Non-pigmented ciliary epithelial cell (primary cell): Measurements from ENCODE around the gene RELT.

Experiments used
- DNase-seq: peaks from one replicate; pipeline ENCODE4 v3.0.0-alpha.2; 2010; ENCODE audit warnings: low read depth

The RELT gene

DNA sequence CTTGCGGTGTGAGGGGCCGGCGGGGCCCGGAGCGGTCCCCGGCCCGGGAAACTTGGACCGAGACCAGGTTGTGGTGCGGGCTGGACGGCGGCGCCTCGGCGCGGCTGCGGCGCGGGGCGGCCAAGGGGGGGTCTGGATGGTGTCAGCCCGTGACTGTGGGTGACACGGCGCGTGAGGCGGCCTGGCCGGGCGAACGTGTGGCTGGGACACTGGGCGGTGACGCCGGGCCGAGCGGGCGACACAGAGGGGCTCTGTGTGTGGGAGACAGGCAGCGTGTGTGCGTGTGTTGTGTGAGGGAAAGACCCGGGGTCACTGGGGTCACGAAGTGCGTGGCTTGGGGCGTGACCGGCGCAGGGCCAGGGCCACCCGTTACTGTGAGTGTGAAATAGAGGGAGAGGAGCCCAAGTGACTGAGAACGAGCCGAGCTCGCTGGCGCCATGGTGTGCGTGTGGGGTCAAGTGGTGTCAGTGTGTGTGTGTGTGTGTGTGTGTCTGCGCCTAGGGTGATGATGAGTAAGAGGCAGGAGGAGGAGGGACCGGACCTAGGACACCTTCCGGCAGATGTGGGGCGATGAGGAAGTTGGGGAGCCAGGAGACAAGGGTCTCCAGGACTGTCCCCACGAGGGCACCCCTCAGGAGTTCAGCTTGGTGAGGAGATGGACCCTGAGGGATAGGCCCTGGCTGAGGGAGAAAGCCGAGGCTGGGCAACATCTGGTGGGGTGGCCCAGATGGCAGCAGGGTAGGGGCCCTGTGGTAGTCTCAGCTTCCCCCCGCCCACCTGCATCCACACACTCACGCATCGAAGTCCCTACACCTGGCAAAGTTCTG, 817 bp downstream of the RELT start:
- DNase-seq = no peak

DNA sequence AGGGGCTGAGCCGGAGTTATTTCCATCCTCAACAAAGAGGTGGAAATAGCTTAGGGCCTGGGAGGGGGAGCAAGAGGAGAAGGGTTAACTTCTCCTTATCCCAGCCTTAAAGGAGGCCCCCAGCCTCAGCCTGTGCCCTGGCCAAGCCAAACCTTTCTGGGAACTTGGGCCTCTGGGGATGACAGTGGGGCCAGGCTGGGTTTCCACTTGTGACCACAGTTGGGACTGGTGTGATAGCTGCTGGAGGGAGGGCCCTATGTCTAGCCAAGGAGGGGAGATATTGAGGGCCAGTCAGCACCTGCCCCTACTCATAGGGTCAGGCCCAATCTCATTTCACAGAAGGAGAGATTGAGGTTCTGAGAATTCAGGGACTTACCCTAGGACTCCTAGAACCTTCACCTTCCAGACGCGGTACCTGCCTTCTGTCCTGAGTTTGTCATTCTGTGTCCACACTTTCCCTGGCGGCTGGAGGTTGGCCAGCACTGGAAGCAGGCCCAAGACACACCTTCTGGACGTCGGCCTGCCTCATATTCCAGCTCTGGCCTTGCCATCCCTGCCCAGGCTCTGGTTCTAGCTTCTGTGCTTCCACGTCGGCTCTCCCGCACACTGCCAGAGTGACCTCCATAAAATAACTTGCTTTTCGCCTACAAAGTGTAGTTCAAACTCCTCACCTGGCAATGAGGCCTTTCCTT, 3.1 kb downstream of the RELT start:
- DNase-seq = no peak

GRCh38 chr11:73380331-73380730, 4.1 kb downstream of the RELT start:
- DNase-seq = no peak

DNA sequence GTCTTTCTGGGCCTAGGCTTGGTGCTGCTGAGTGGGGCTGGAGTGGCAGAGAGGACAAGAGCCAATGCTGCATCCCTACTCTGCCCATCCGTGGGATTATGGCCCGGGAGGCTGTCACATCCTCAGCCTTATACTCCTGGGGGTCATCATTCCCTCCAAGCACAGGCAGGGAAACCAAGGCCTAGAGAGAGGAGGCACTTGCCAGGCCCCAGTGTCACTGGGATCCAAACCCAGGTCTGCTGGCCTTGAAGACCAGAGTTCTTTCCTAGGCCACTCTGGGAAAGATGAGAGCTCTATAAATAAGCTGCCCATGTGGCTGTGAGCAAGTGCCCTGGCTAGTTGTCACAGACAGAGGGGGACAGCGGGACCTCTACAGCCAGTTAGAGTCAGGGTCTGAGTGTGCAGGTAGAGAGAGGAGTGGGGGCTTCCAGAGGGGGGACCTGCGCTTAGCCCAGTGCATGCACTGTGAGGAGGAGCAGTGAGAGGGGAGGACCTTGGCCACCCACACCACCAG, 4.8 kb downstream of the RELT start:
- no peak for DNase-seq

- no peak for DNase-seq
These were observed 5.4 kb downstream of the RELT start for GRCh38 chr11:73381589-73381988.

DNA sequence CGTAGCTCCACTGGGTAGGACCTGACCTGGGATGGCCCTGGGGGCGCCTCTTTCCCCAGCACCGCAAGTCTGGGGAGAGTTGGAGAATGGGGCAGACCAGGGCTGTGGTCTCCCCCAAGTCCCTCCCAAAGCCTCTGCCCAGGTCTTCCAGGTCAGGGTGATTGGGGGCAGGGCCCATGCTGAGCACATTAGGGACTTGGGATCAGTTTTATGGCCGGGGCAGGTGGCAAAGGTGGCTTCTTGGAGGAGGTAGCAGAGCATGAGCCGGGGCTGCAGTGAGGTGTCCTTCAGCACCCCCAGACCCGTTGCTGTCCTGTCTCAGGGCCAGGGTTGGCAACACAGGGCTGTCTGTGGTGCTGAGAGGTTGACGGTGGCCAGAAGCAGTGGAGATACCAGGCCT, 6.0 kb downstream of the RELT start:
- DNase-seq = no peak

DNA sequence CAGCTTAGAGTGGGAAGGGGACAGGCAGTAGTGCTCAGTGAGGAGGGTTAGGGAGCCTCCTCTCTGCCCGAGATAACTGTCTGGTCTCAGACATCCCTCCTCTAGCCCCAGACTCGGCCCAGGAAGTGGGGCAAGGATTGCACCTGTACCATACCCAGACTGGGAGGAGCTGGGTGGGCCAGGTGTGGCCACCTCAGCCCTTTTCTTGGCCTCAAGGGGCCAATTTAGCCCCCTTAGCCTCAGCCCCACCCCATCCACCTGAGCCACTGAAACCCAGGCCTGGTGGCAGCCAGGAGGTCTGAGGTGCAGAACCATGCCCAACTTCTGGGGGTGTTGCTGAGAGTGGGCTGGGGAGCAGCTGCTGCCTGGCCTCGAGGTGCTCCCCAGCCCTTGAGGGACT, 6.5 kb downstream of the RELT start:
- no peak for DNase-seq

DNA sequence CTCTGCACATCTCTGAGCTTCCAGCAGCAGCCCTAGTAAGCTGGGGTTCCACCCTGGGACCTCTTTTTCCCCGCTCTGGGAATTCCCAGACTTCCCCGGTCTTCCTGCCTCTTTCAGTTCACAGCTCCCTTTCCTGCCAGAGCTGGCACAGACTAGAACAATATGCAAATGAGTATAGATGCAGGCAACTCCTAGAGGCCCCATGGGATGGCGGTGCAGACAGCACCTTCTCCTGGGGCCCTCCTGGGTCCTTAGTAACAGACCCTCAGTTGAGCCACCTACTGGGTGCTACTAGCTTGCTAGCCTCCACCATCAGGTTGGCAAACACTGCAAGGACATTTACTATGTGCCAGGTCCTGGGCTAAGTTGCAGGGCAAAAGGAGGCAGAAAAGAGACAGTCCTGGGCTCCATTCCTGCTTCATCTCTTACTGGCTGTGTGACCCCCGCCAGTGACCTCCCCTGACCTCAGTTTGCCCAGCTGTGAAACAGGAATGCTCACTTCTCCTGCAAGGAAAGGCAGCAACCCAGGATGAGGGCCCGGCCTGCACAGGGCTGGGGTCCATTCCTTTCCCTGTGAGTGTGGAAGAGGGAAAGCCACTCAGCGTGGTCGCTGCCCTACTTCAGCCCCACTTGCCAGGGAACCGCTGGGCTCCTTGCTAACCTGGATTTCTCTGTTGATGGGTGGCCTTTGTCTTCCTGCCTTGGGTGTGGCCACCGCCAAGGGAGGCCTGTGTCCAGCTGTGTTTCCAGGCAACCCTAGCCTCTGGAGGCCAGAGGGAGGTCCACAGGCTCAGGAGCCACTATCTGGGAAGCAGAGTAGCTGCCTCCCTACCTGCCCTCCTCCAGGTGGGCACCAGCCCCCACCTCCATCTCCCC, 7.3 kb downstream of the RELT start:
- no peak for DNase-seq

GRCh38 chr11:73384125-73384441, 7.9 kb downstream of the RELT start:
- DNase-seq = no peak

GRCh38 chr11:73384531-73384871, 8.3 kb downstream of the RELT start:
- no peak for DNase-seq

DNA sequence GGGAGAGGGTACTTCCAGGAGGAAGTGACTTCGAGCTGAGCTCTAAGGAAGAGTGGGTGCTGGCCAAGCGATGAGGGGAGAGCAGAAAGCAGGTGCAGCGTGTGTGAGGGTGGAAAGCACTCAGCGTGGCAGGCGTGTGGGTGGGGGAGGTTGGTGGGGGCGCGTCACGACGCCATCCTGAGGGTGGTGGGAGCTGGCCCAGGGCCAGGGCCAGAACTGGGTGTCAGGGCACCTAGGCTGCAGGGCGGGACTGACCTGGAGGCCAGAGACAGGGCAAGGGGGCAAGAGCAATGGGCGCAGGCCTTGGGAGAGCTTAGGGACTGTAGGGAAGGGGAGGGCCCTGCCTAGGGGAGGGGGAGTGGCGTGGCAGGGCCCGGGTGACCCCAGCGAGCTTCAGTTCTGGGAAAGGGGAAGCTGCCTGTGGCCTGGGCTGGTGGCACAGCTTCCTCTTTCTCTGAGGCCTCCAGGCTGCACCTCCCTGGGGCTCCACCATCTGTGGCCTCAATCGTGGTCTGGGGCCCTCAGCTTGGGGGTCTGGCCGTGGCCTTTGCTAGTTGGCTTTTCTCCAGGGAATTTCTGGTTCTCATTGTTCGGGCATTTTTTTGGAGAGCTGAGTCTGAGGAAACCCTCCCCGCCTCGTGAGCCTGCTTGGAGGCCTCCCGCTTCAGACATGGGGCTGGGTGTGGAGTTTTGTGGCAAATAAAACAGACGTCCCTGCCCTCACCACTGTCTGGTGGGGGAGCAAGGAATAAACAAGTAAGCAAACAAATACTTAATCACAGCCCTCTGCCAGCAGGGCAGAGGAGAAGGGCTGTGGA, 8.9 kb downstream of the RELT start:
- no peak for DNase-seq

DNA sequence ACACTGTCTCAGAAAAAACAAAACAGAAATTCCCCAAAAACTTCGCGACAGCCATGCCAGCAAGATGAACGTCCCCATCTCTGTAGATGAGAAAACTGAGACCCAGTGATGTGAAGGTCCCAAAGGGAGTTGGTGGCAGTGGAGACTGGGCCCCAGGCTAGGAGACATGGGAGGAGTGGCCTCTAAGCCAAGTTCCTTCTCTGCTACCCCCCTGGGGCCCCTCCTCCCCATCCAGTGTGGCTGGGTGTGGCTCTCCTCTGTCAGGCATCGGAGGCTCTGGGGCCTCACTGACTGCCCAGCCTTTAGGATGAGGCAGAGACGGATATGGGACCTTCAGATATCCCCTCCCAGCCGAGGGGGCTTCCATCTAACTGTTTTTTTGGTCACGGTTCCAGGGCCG, 9.8 kb downstream of the RELT start:
- DNase-seq = no peak

DNA sequence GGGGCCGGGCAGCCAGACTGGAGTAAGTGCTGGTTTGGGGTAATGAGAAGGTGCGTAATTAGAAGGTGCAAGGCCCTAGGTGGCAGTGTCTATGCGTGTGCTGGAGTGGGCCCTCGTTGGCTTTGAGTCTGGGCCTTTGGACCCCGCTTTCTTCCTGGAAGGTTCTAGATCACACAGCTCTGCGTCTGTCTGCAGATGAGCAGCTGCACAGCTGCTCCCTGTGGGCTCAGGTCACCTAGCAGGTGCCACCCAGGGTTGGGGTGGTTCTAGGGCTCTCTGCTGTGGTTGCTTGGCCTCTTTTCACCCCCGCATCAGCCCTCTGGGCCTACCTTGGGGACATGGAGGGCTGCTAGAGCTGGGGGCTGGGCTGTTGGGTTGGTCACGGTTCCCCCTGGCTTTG, 10.3 kb downstream of the RELT start:
- DNase-seq = no peak

DNA sequence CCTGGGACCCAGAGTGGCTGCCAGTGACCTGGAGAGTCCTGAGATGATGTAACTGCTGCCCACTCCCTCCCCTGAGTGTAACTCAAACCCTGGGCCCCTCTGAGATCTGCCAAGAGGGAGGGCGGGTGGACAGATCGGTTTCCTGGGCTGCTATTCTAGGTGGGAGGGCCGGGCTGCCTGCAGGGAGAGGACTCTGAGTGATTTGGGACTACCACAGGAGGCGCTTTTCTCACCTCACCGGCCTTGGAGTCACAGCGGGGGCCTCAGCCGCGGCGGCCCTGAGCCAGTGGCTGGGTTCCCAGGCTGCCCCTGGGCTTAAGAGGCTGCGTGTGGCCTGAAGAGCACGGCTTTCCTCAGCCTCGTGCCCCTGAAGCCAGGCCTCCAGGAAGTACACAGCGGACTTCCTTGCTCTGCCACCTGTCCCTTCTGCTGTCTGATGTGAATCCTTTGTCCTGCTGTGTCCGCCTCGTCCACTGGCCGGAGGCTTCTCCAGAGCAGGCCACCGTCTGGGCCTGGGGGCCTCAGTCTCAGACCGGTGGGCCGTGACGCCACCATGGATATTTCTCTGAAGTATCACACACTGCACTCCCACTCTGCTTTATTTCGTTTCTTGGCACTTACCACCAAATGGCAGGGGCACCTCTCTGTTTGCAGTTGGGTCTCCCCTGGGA, 11.5 kb downstream of the RELT start:
- DNase-seq = no peak

- DNase-seq = no peak
These were observed 12.3 kb downstream of the RELT start for GRCh38 chr11:73388265-73389133.

DNA sequence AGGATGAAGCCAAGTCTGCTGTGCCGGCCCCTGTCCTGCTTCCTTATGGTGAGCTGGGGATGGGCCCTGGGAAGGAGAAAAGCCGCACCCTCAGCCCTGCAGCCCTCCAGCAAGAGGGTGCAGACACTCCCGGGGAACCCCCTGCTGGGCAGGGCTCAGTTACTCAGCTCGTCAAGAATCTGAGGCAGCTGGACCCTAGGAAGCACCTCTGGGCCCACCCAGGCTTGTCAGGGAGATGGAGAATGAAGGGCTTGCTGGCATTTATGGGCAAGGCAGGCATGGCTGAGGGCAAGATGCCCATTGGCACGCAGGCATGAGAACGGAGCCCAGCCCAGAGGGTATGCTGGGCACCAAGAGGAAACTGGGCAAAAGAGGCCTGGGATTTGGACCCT, 12.9 kb downstream of the RELT start:
- DNase-seq = no peak

- no peak for DNase-seq
These were observed 13.7 kb downstream of the RELT start for GRCh38 chr11:73389916-73390315.

DNA sequence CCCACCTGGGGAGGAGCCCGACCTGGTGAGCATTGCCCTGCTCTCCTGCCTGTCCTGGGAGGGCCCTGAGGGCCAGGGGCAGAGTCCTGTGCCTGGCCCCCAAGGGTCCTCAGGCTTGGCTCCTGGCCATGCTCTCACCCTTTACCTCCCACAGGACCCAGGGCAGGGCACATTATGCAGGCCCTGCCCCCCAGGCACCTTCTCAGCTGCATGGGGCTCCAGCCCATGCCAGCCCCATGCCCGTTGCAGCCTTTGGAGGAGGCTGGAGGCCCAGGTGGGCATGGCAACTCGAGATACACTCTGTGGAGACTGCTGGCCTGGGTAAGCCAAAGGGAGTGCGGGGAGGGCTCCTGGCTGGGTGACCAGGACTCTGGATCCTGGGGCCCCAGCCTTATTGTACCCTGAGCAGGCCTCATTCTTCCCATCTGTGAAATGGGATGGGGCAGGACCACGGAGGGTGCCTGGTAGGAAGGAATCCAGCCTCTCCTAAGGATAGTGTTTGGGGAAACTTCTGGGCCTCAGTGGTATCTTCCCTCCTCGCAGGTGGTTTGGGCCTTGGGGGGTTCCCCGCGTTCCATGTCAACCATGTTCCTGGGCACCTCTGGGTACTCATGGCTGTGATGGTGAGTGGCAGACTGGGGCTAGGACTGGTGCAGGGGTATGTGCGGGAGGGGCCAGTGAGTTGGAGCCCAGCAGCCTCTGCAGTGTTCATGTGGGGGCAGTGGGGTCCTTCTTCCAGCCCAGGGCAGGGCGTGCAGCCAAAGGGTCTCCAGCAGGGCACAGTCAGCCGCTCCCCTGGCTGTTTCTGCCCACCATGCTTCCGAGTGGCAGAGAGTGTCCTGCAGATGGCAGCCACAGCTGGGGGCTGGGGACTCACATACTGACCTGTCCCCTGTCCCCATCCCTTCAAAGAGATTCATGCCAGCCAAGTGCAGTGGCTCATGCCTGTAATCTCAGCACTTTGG, 14.7 kb downstream of the RELT start:
- DNase-seq = no peak

GRCh38 chr11:73391665-73392064, 15.5 kb downstream of the RELT start:
- no peak for DNase-seq
